MCF 10A (cell line): ENCODE measurements around the gene ZNF345. TPM values are rescaled to one million over a fixed set of nuclear protein-coding genes. Genes with fewer than 3 reads are reported as not detected.
A peak's percentile ranks its signal among the peaks of the same experiment; 100 is the strongest.

Experiments used
- BruUV-seq: library from RNA; stranded (reverse); fragments of 400-500 nt; replicated peaks from 2 replicates; lab custom pipeline; 2021; lab: Mats Ljungman, UMichigan
- CTCF ChIA-PET: fragments of 300-600 bp; sonication (Branson Sonifier 250); formaldehyde crosslinking; extraction: SDS; loops from one replicate; lab custom pipeline; 2021; ENCODE audit warnings: antibody characterized with exemption, inconsistent platforms; lab: Yijun Ruan, JAX
- POLR2A ChIA-PET: fragments of 300-600, 350-650 bp; sonication (Branson Sonifier 250); formaldehyde crosslinking; extraction: SDS; loops from one replicate; lab custom pipeline; 2020; ENCODE audit warnings: antibody characterized with exemption, inconsistent platforms; lab: Yijun Ruan, JAX
- DNase-seq: peaks from one replicate; pipeline ENCODE4 v3.0.0-alpha.2; 2018; ENCODE audit not compliant: unreplicated experiment
- H3K27ac Mint-ChIP-seq: one replicate; pipeline ENCODE4 v1.8.0; 2022; ENCODE audit warnings: mild to moderate bottlenecking, low read depth, mixed read lengths; ENCODE audit not compliant: unreplicated experiment
- H3K27me3 Mint-ChIP-seq: one replicate; pipeline ENCODE4 v1.8.0; 2022; ENCODE audit warnings: mixed read lengths; ENCODE audit not compliant: insufficient read depth, unreplicated experiment
- H3K36me3 Mint-ChIP-seq: one replicate; pipeline ENCODE4 v1.8.0; 2022; ENCODE audit warnings: mild to moderate bottlenecking, moderate library complexity, mixed read lengths; ENCODE audit not compliant: insufficient read depth, unreplicated experiment
- H3K4me1 Mint-ChIP-seq: one replicate; pipeline ENCODE4 v1.8.0; 2022; ENCODE audit warnings: mixed read lengths; ENCODE audit not compliant: insufficient read depth, unreplicated experiment
- H3K4me3 Mint-ChIP-seq: one replicate; pipeline ENCODE4 v1.8.0; 2022; ENCODE audit warnings: mild to moderate bottlenecking, moderate library complexity, mixed read lengths; ENCODE audit not compliant: unreplicated experiment
- H3K9me3 Mint-ChIP-seq: one replicate; pipeline ENCODE4 v1.8.0; 2022; ENCODE audit warnings: mixed read lengths; ENCODE audit not compliant: unreplicated experiment
- intact Hi-C: fragments of 100-400 bp; cut with micrococcal nuclease; formaldehyde crosslinking; loops from 2 replicates; pipeline ENCODE4 v1.14.1; 2022
- total RNA-seq: library from RNA; stranded (reverse); gene quantifications from 2 replicates; pipeline ENCODE4 v1.2.3, GENCODE V29; 2022
- TF ChIP-seq, protein P1 (sequence below): fragments of 200-600 bp; IDR thresholded peaks from one replicate; pipeline ENCODE4 v1.8.0; 2022; ENCODE audit warnings: antibody characterized with exemption, mild to moderate bottlenecking; ENCODE audit not compliant: unreplicated experiment

The ZNF345 gene
- total RNA-seq, 1 experiment from 2014 or later, result 1.1 TPM

DNA sequence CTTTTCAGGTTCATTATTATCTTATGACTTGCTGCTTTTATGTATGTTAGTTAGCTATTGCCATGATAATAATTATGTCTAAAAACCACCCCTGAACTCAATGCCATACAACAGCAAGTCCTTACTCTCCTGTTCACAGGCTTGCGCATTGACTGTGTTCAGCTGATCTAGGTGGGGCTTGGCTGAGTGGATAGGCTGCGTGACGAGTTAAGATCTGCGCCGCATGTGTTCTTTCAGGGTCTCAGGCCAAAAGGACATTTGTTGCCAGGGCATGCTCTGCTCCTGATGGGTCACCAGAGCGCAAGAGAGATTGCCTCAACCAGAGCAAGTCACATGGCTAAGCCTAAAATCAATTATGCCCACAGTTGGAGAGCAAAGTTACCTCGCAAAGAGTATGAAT is 66.3 kb downstream of the ZNF345 start:
- CTCF ChIA-PET, result interaction anchor here (0.6 to 0.9 kb wide), 3 partner anchors 13 to 64 kb away, joined by 3 to 4 read pairs (median 3); no protein-coding TSS in a partner anchor
- TF ChIP-seq, protein P1, sequence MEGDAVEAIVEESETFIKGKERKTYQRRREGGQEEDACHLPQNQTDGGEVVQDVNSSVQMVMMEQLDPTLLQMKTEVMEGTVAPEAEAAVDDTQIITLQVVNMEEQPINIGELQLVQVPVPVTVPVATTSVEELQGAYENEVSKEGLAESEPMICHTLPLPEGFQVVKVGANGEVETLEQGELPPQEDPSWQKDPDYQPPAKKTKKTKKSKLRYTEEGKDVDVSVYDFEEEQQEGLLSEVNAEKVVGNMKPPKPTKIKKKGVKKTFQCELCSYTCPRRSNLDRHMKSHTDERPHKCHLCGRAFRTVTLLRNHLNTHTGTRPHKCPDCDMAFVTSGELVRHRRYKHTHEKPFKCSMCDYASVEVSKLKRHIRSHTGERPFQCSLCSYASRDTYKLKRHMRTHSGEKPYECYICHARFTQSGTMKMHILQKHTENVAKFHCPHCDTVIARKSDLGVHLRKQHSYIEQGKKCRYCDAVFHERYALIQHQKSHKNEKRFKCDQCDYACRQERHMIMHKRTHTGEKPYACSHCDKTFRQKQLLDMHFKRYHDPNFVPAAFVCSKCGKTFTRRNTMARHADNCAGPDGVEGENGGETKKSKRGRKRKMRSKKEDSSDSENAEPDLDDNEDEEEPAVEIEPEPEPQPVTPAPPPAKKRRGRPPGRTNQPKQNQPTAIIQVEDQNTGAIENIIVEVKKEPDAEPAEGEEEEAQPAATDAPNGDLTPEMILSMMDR, result no peak
- H3K27ac Mint-ChIP-seq, result peak overlapping the region; percentile 93

DNA sequence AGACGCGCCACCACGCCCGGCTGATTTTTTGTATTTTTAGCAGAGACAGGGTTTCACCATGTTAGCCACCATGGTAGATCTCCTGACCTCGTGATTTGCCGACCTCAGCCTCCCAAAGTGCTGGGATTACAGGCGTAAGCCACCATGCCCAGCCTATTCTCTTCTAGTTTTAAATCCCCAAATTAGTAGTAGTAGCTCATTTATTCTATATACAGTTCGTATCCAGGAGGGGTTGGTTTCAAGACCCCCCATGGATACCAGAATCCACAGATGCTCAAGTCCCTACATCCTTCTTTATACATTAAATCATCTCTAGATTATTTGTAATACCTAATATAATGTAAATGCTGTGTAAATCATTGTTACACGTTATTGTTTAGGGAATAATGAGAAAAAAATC is 67.4 kb downstream of the ZNF345 start:
- Mint-ChIP-seq H3K27me3 (no peaks in the 10 kb centered on the region), H3K9me3 (peaks cover 18% of the 10 kb centered on the region), H3K4me1 (no peaks in the 10 kb centered on the region), H3K36me3 (peaks cover 48% of the 10 kb centered on the region), H3K27ac (peak overlapping the region; percentile 43), H3K4me3 (peak overlapping the region; percentile 26)
- no peak for DNase-seq
- intact Hi-C loops, result no loop called here
- POLR2A ChIA-PET, result no interaction called here
- TF ChIP-seq, protein P1, result no peak
- no TSS peak for BruUV-seq
- CTCF ChIA-PET, result interaction anchor here (0.5 kb wide), 1 partner anchor 12 kb away, joined by 3 read pairs; no protein-coding TSS in a partner anchor

More for the DNA sequence above, 66.3 kb downstream of the ZNF345 start:
- intact Hi-C loops, result no loop called here
- peak overlapping the region; percentile 80 for H3K4me3 Mint-ChIP-seq
- no TSS peak for BruUV-seq
- peak; percentile 2 for DNase-seq
- peaks cover 10% of the 10 kb centered on the region for H3K9me3 Mint-ChIP-seq
- POLR2A ChIA-PET, result interaction anchor here (0.9 to 2.0 kb wide), 6 partner anchors 19 to 307 kb away, joined by 3 to 5 read pairs (median 4); partner anchors contain the start of genes ZNF345 and ZNF420
- no peaks in the 10 kb centered on the region for H3K27me3 Mint-ChIP-seq
- peaks cover 42% of the 10 kb centered on the region for H3K36me3 Mint-ChIP-seq
- H3K4me1 Mint-ChIP-seq, result no peaks in the 10 kb centered on the region

Other genes with a start within 250 kb of the ZNF345 start
- gene ZNF382, start 245.6 kb upstream of the ZNF345 start, total RNA-seq, result 0.51 and 0.81 TPM in 2 replicates
- 7.3 and 9.6 TPM in 2 replicates for gene ZNF461, start 184.0 kb upstream of the ZNF345 start, total RNA-seq
- 6.1 and 6.6 TPM in 2 replicates for gene ZNF567, start 163.3 kb upstream of the ZNF345 start, total RNA-seq
- 0.84 and 1.2 TPM in 2 replicates for gene ZNF850, start 78.1 kb upstream of the ZNF345 start, total RNA-seq
- 8.2 and 8.7 TPM in 2 replicates for gene ZNF790, start 12.5 kb upstream of the ZNF345 start, total RNA-seq
- 3.3 and 3.7 TPM in 2 replicates for gene ZNF829, start 65.4 kb downstream of the ZNF345 start, total RNA-seq
- 7.6 and 8.5 TPM in 2 replicates for gene ZNF568, start 65.5 kb downstream of the ZNF345 start, total RNA-seq
- 9.0 and 11.0 TPM in 2 replicates for gene ZNF420, start 227.6 kb downstream of the ZNF345 start, total RNA-seq